ENCODE data around the gene POC1A.

- TF ChIP-seq ZNF274 (IDR thresholded peaks at IDR 0.05; ENCODE audit: low read depth, low read length) (no peak), YY1 (IDR thresholded peaks at IDR 0.05; ENCODE audit: insufficient read depth, insufficient read length) (no peak), SUZ12 (IDR thresholded peaks at IDR 0.05; ENCODE audit: extremely low read depth, insufficient read depth, insufficient read length) (no peak)
Measured at GRCh38 chr3:52090131-52090932, 63.9 kb downstream of the POC1A start.

Data from NT2/D1 (cell line).